HepG2 (cell line): ENCODE data around the gene CD4. TPM values are rescaled to one million over a fixed set of nuclear protein-coding genes. Genes with fewer than 3 reads are reported as not detected.
A peak's percentile ranks its signal among the peaks of the same experiment; 100 is the strongest.

Experiments used
- ATAC-seq: fragments of 200-7000 bp; cut with Tn5 transposase; 3 replicates; pipeline ENCODE4 v1.9.1; 2020; ENCODE audit warnings: mild to moderate bottlenecking, moderate library complexity
- BruUV-seq: library from RNA; stranded (reverse); fragments of 400-500 nt; replicated peaks from 2 replicates; lab custom pipeline; 2021; lab: Mats Ljungman, UMichigan
- CTCF ChIA-PET: fragments of 300-600 bp; formaldehyde crosslinking; extraction: SDS; loops from one replicate; lab custom pipeline; 2021; ENCODE audit warnings: low total read pairs, inconsistent platforms, low intra/inter-chr PET ratio; lab: Yijun Ruan, JAX
- POLR2A ChIA-PET: fragments of 350-600 bp; sonication (Branson Sonifier 250); formaldehyde crosslinking; loops from one replicate; lab custom pipeline; 2020; ENCODE audit warnings: antibody characterized with exemption, inconsistent platforms; lab: Yijun Ruan, JAX
- DNase-seq: peaks from one replicate; pipeline ENCODE4 v3.0.0-alpha.2; 2015; ENCODE audit warnings: low spot score
- FAIRE-seq: peaks from 3 replicates; lab custom pipeline; 2011; peaks lifted over from hg19 to GRCh38; lab: Jason Lieb, UNC
- H2AFZ ChIP-seq: one replicate; pipeline ENCODE4 v1.6.1; 2011; ENCODE audit warnings: low read length, inconsistent platforms
- H3K27ac ChIP-seq: fragments of 300-600 bp; 3 replicates; pipeline ENCODE4 v1.8.0; 2011; ENCODE audit warnings: mixed run types, mild to moderate bottlenecking, mixed read lengths, low read length, inconsistent platforms; ENCODE audit not compliant: insufficient read depth; ENCODE audit errors: extremely low read length
- H3K27me3 ChIP-seq, 2 experiments: fragments of 200-600 bp in 1 of 2; 2 replicates in 1 of 2; 3 replicates in 1 of 2; pipeline versions ENCODE4 v1.6.0 to v1.8.0; 2011; ENCODE audit warnings: low read length in 2 of 2, mild to moderate bottlenecking in 2 of 2, moderate library complexity in 2 of 2, inconsistent platforms in 1 of 2; ENCODE audit not compliant: insufficient read depth in 2 of 2, control insufficient read depth in 1 of 2
- H3K36me3 ChIP-seq, 2 experiments: fragments of 200-600 bp in 1 of 2; replicated peaks in 1 of 2; 2 replicates in 1 of 2; 3 replicates in 1 of 2; pipeline versions ENCODE4 v1.5.1 to v1.8.0; 2011; ENCODE audit warnings: low read length in 2 of 2, inconsistent platforms in 1 of 2; ENCODE audit not compliant: insufficient read depth in 2 of 2, control insufficient read depth in 1 of 2
- H3K4me1 ChIP-seq: 2 replicates; pipeline ENCODE4 v1.5.1; 2012; ENCODE audit warnings: low read length, inconsistent platforms; ENCODE audit not compliant: insufficient read depth
- H3K4me2 ChIP-seq: 2 replicates; pipeline ENCODE4 v1.6.0; 2011; ENCODE audit warnings: low read depth, low read length, inconsistent platforms
- H3K4me3 ChIP-seq, 3 experiments: fragments of 200-600 bp in 1 of 3; sonication (generic), shearing (Covaris generic) in 1 of 3; replicated peaks in 1 of 3; 2 replicates each; pipeline ENCODE4 v1.5.1; 2011 to 2016; ENCODE audit warnings: low read length in 3 of 3, inconsistent platforms in 2 of 3, low read depth in 2 of 3, mild to moderate bottlenecking in 2 of 3, control low read depth in 1 of 3, mixed read lengths in 1 of 3; ENCODE audit not compliant: insufficient read depth in 1 of 3
- H3K79me2 ChIP-seq: one replicate; pipeline ENCODE4 v1.6.1; 2011; ENCODE audit warnings: low read length, inconsistent platforms; ENCODE audit not compliant: insufficient read depth
- H3K9ac ChIP-seq: 2 replicates; pipeline ENCODE4 v1.6.0; 2011; ENCODE audit warnings: mild to moderate bottlenecking, low read depth, low read length, inconsistent platforms; ENCODE audit not compliant: insufficient read depth
- H3K9me3 ChIP-seq: 2 replicates; pipeline ENCODE4 v1.5.1; 2012; ENCODE audit warnings: mild to moderate bottlenecking, low read length
- H4K20me1 ChIP-seq: 2 replicates; pipeline ENCODE4 v1.6.0; 2011; ENCODE audit warnings: inconsistent platforms, mild to moderate bottlenecking, low read length, moderate library complexity; ENCODE audit not compliant: insufficient read depth
- BORCS8-MEF2B ChIP-seq: sonication (generic); formaldehyde crosslinking; IDR thresholded peaks from 2 replicates; pipeline ENCODE4 v1.8.0; 2022; ENCODE audit warnings: mild to moderate bottlenecking, missing genetic modification reagents
- CC2D1A ChIP-seq: sonication (generic); formaldehyde crosslinking; IDR thresholded peaks from 2 replicates; pipeline ENCODE4 v1.8.1; 2023; ENCODE audit warnings: mild to moderate bottlenecking, missing genetic modification reagents
- CCDC6 ChIP-seq: sonication (generic); formaldehyde crosslinking; IDR thresholded peaks from 2 replicates; pipeline ENCODE4 v1.8.1; 2022; ENCODE audit warnings: mild to moderate bottlenecking, missing genetic modification reagents, moderate library complexity
- E2F5 ChIP-seq: sonication (generic); formaldehyde crosslinking; conservative IDR thresholded peaks from 2 replicates; pipeline ENCODE4 v1.4.0; 2020; ENCODE audit warnings: missing genetic modification reagents
- ETS1 ChIP-seq: sonication (generic); formaldehyde crosslinking; IDR thresholded peaks from 2 replicates; pipeline ENCODE4 v1.4.0; 2020; ENCODE audit warnings: missing genetic modification reagents
- PCBP1 ChIP-seq: fragments of 200-400 bp; formaldehyde crosslinking; IDR thresholded peaks from 2 replicates; pipeline ENCODE4 v1.6.1; 2017; ENCODE audit warnings: mild to moderate bottlenecking, low read depth, low read length, borderline replicate concordance
- PPARG ChIP-seq: conservative IDR thresholded peaks from 2 replicates; pipeline ENCODE4 v1.6.1; 2016; ENCODE audit warnings: missing biosample characterization, missing genetic modification reagents
- SRY ChIP-seq: sonication (generic); formaldehyde crosslinking; IDR thresholded peaks from 2 replicates; pipeline ENCODE4 v1.8.0; 2022; ENCODE audit warnings: mild to moderate bottlenecking, missing genetic modification reagents
- SUZ12 ChIP-seq: fragments of 150-350 bp; IDR thresholded peaks from 2 replicates; pipeline ENCODE4 v1.6.1; 2014; ENCODE audit warnings: low read depth, low read length
- U2AF2 ChIP-seq: fragments of 200-400 bp; formaldehyde crosslinking; IDR thresholded peaks from 2 replicates; pipeline ENCODE4 v1.6.1; 2017; ENCODE audit warnings: low read depth, mild to moderate bottlenecking, low read length
- ZBTB34 ChIP-seq: sonication (generic); formaldehyde crosslinking; IDR thresholded peaks from 2 replicates; pipeline ENCODE4 v1.8.0; 2022; ENCODE audit warnings: mild to moderate bottlenecking, missing genetic modification reagents
- ZFP36L2 ChIP-seq: sonication (generic); formaldehyde crosslinking; IDR thresholded peaks from 2 replicates; pipeline ENCODE4 v1.4.0; 2020; ENCODE audit warnings: missing genetic modification reagents
- ZNF354B ChIP-seq: sonication (generic); formaldehyde crosslinking; IDR thresholded peaks from 2 replicates; pipeline ENCODE4 v1.8.0; 2022; ENCODE audit warnings: mild to moderate bottlenecking, missing genetic modification reagents
- ZNF503 ChIP-seq: sonication (generic); formaldehyde crosslinking; IDR thresholded peaks from 2 replicates; pipeline ENCODE4 v1.4.0; 2020; ENCODE audit warnings: missing genetic modification reagents
- ZNF558 ChIP-seq: sonication (generic); formaldehyde crosslinking; IDR thresholded peaks from 2 replicates; pipeline ENCODE4 v1.9.0; 2022; ENCODE audit warnings: mild to moderate bottlenecking, missing genetic modification reagents, borderline replicate concordance
- ZNF703 ChIP-seq: sonication (generic); formaldehyde crosslinking; IDR thresholded peaks from 2 replicates; pipeline ENCODE4 v1.5.1; 2020; ENCODE audit warnings: missing genetic modification reagents, mild to moderate bottlenecking, moderate library complexity, borderline replicate concordance
- ZNF792 ChIP-seq: IDR thresholded peaks from 2 replicates; pipeline ENCODE4 v1.6.1; 2016
- ZNF839 ChIP-seq: sonication (generic); formaldehyde crosslinking; IDR thresholded peaks from 2 replicates; pipeline ENCODE4 v1.4.0; 2020; ENCODE audit warnings: missing genetic modification reagents, mild to moderate bottlenecking, borderline replicate concordance
- ZNF878 ChIP-seq: sonication (generic); formaldehyde crosslinking; IDR thresholded peaks from 2 replicates; pipeline ENCODE4 v1.8.1; 2023; ENCODE audit warnings: mild to moderate bottlenecking, missing genetic modification reagents, moderate library complexity
- ZSCAN12 ChIP-seq: sonication (generic); formaldehyde crosslinking; IDR thresholded peaks from 2 replicates; pipeline ENCODE4 v1.9.0; 2021; ENCODE audit warnings: mild to moderate bottlenecking, missing genetic modification reagents
- WGBS: methylation state at CpG from one replicate; pipeline ENCODE4 v1.1.6; 2017; ENCODE audit warnings: low lambda C conversion rate; 5-methylcytosine and 5-hydroxymethylcytosine counted together
- in situ Hi-C: cut with HindIII; loops from 2 replicates; pipeline ENCODE4 v1.10.0; 2017; ENCODE audit warnings: low pct_unique_long_range_greater_than_20kb; ENCODE audit not compliant: extremely low pct_ligation_motif_present
- intact Hi-C: fragments of 100-400 bp; cut with micrococcal nuclease; formaldehyde crosslinking; loops from one replicate; pipeline ENCODE4 v1.10.0; 2022; ENCODE audit not compliant: unreplicated experiment
- polyA plus RNA-seq, 8 experiments: library from polyadenylated mRNA; depleted of rRNA in 3 of 8; stranded (reverse) in 7 of 8; unstranded in 1 of 8; fragments of >200 nt; fragmentation: Illumina TruSeq in 4 of 8; extraction: Trizol in 4 of 8; gene quantifications; 2 replicates each; pipeline versions ENCODE4 v1.2.1 to v1.2.3, GENCODE V29; 2011 to 2016; ENCODE audit warnings: low read depth in 4 of 8, missing spikeins in 1 of 8, mixed read lengths in 1 of 8; ENCODE audit not compliant: insufficient read depth in 1 of 8
- total RNA-seq, 5 experiments: library from RNA; depleted of rRNA; stranded (reverse); fragments of >200 nt; fragmentation: Illumina TruSeq; extraction: Trizol; gene quantifications; 2 replicates each; pipeline ENCODE4 v1.2.3, GENCODE V29; 2016; ENCODE audit warnings: low read depth in 1 of 5

Gene CD4
- total and polyA plus RNA-seq, 2 of the 13 experiments (the other 11 are each of a cell fraction or from before 2014, with no cell fraction given) = 0.07 to 0.95 TPM

GRCh38 chr12:6758506-6759095 lies 30.7 kb upstream of the CD4 start (continued):
- no peak for TF ChIP-seq ZNF503 (CRISPR knock-in tag)

GRCh38 chr12:6759741-6760140 lies 29.6 kb upstream of the CD4 start:
- ATAC-seq = no peak
- CTCF ChIA-PET = no interaction called here
- no TSS peak for BruUV-seq
- POLR2A ChIA-PET = interaction anchor here (1.2 to 1.3 kb wide), 2 partner anchors 8 to 184 kb away, joined by 3 read pairs; partner anchors contain the start of gene C12orf57
- Histone ChIP-seq H3K4me3 (no peak overlapping the region), H3K9ac (no peak overlapping the region), H3K9me3 (no peaks in the 10 kb centered on the region), H3K4me1 (peaks cover 58% of the 10 kb centered on the region), H3K27ac (no peak overlapping the region), H4K20me1 (no peaks in the 10 kb centered on the region), H2AFZ (no peak overlapping the region), H3K36me3 (no peaks in the 10 kb centered on the region), H3K4me2 (peak overlapping the region; percentile 41), H3K27me3 (no peaks in the 10 kb centered on the region), H3K79me2 (no peaks in the 10 kb centered on the region)
- WGBS = 65% methylated on average over 5 of the region's 5 CpGs
- no peak for DNase-seq
- intact Hi-C loops (no loop called here), in situ Hi-C loops (no loop called here)
- no peak for FAIRE-seq
- TF ChIP-seq ZNF839 (no peak), ZNF878 (no peak), ZNF792 (no peak), BORCS8-MEF2B (CRISPR knock-in tag) (no peak), ZBTB34 (CRISPR knock-in tag) (no peak), ZNF558 (CRISPR knock-in tag) (no peak), PCBP1 (no peak), CCDC6 (CRISPR knock-in tag) (no peak), ZSCAN12 (CRISPR knock-in tag) (no peak), U2AF2 (no peak), CC2D1A (CRISPR knock-in tag) (no peak), ZFP36L2 (no peak), ETS1 (CRISPR knock-in tag) (no peak), ZNF703 (CRISPR knock-in tag) (no peak), PPARG (CRISPR knock-in tag) (no peak), ZNF354B (CRISPR knock-in tag) (no peak), SRY (no peak), SUZ12 (no peak), E2F5 (no peak)
